Neural cell (in vitro differentiated cells): ENCODE measurements around the gene ALMS1. TPM values are rescaled to one million over a fixed set of nuclear protein-coding genes. Genes with fewer than 3 reads are reported as not detected.

Source experiments
- H2AFZ ChIP-seq: fragments of 200-600, 300-800 bp; sonication (generic), shearing (Covaris generic); 2 replicates; pipeline ENCODE4 v1.6.0; 2014; ENCODE audit warnings: low read depth, mild to moderate bottlenecking, antibody characterized with exemption, low read length, moderate library complexity
- H3F3A ChIP-seq: fragments of 200-600 bp; shearing (Covaris generic); 2 replicates; pipeline ENCODE4 v1.6.1; 2016; ENCODE audit warnings: mild to moderate bottlenecking, moderate library complexity, mixed read lengths, antibody characterized with exemption, low read length; ENCODE audit not compliant: insufficient read depth, poor library complexity, severe bottlenecking
- H3K27ac ChIP-seq: fragments of 200-600, 300-800 bp; sonication (generic), shearing (Covaris generic); 2 replicates; pipeline ENCODE4 v1.5.1; 2014; ENCODE audit warnings: mild to moderate bottlenecking, low read length, moderate library complexity
- H3K27me3 ChIP-seq: fragments of 300-800, 200-600 bp; sonication (generic), shearing (Covaris generic); 2 replicates; pipeline ENCODE4 v1.6.0; 2014; ENCODE audit warnings: mild to moderate bottlenecking, low read depth, low read length, moderate library complexity; ENCODE audit not compliant: insufficient read depth
- H3K36me3 ChIP-seq: fragments of 300-800, 200-600 bp; sonication (generic), shearing (Covaris generic); 2 replicates; pipeline ENCODE4 v1.5.1; 2014; ENCODE audit warnings: mild to moderate bottlenecking, antibody characterized with exemption, low read length, moderate library complexity; ENCODE audit not compliant: insufficient read depth
- H3K4me2 ChIP-seq: fragments of 300-800, 200-600 bp; sonication (generic), shearing (Covaris generic); 2 replicates; pipeline ENCODE4 v1.6.0; 2014; ENCODE audit warnings: mild to moderate bottlenecking, low read length
- H3K4me3 ChIP-seq: fragments of 300-800, 200-600 bp; sonication (generic), shearing (Covaris generic); 2 replicates; pipeline ENCODE4 v1.5.1; 2014; ENCODE audit warnings: mild to moderate bottlenecking, low read length, moderate library complexity
- H3K79me2 ChIP-seq: fragments of 200-600 bp; shearing (Covaris generic); replicated peaks from 2 replicates; pipeline ENCODE4 v1.6.0; 2014; ENCODE audit warnings: mild to moderate bottlenecking, low read length, moderate library complexity; ENCODE audit not compliant: insufficient read depth
- H3K9ac ChIP-seq: fragments of 300-800, 200-600 bp; sonication (generic), shearing (Covaris generic); 2 replicates; pipeline ENCODE4 v1.6.1; 2016; ENCODE audit warnings: mild to moderate bottlenecking, low read length, mixed read lengths
- H3K9me2 ChIP-seq: fragments of 200-600 bp; shearing (Covaris generic); 2 replicates; pipeline ENCODE4 v1.6.1; 2016; ENCODE audit warnings: mild to moderate bottlenecking, low read length, mixed read lengths; ENCODE audit not compliant: insufficient read depth
- H3K9me3 ChIP-seq: fragments of 200-600, 300-800 bp; sonication (generic), shearing (Covaris generic); 2 replicates; pipeline ENCODE4 v1.6.1; 2016; ENCODE audit warnings: mild to moderate bottlenecking, mixed run types, low read length, moderate library complexity, mixed read lengths
- H4K20me1 ChIP-seq: fragments of 200-600 bp; shearing (Covaris generic); 2 replicates; pipeline ENCODE4 v1.6.1; 2016; ENCODE audit warnings: mild to moderate bottlenecking, mixed run types; ENCODE audit not compliant: insufficient read depth
- EP300 ChIP-seq: fragments of 450-650 bp; conservative IDR thresholded peaks from 2 replicates; pipeline ENCODE4 v1.6.1; 2014; ENCODE audit warnings: antibody characterized with exemption, mild to moderate bottlenecking, moderate library complexity; ENCODE audit not compliant: poor library complexity, severe bottlenecking
- EZH2 ChIP-seq: fragments of 200-600, 300-800 bp; shearing (Covaris generic), sonication (generic); IDR thresholded peaks from 2 replicates; pipeline ENCODE4 v1.6.1; 2014; ENCODE audit warnings: antibody characterized with exemption, low read length, borderline replicate concordance, mild to moderate bottlenecking; ENCODE audit not compliant: insufficient read depth, poor library complexity, severe bottlenecking
- MXI1 ChIP-seq: fragments of 450-650 bp; conservative IDR thresholded peaks from 2 replicates; pipeline ENCODE4 v1.6.1; 2014; ENCODE audit warnings: antibody characterized with exemption, mild to moderate bottlenecking; ENCODE audit not compliant: poor library complexity, severe bottlenecking
- POLR2AphosphoS5 ChIP-seq: IDR thresholded peaks from 2 replicates; pipeline ENCODE4 v1.6.1; 2012
- RAD21 ChIP-seq: fragments of 450-650 bp; conservative IDR thresholded peaks from 2 replicates; pipeline ENCODE4 v1.6.1; 2014; ENCODE audit warnings: antibody characterized with exemption, mild to moderate bottlenecking, moderate library complexity
- SMC3 ChIP-seq: fragments of 450-650 bp; conservative IDR thresholded peaks from 2 replicates; pipeline ENCODE4 v1.6.1; 2014; ENCODE audit warnings: antibody characterized with exemption, mild to moderate bottlenecking, moderate library complexity; ENCODE audit not compliant: poor library complexity
- TAF1 ChIP-seq: IDR thresholded peaks from 2 replicates; pipeline ENCODE4 v1.6.1; 2012; ENCODE audit warnings: low read depth
- polyA plus RNA-seq: library from polyadenylated mRNA; depleted of rRNA; stranded (reverse); fragments of >200 nt; gene quantifications from 2 replicates; pipeline ENCODE4 v1.2.3, GENCODE V29; 2014
- TF ChIP-seq, protein P1 (sequence below): IDR thresholded peaks from 2 replicates; pipeline ENCODE4 v1.6.1; 2012; ENCODE audit warnings: borderline replicate concordance
- TF ChIP-seq, protein P2 (sequence below): fragments of 450-650 bp; IDR thresholded peaks from 2 replicates; pipeline ENCODE4 v1.5.1; 2014; ENCODE audit warnings: antibody characterized with exemption, mild to moderate bottlenecking, moderate library complexity; ENCODE audit not compliant: poor library complexity, severe bottlenecking

The ALMS1 gene
- polyA plus RNA-seq, 1 donor from 2014 or later: 12.2 TPM

DNA sequence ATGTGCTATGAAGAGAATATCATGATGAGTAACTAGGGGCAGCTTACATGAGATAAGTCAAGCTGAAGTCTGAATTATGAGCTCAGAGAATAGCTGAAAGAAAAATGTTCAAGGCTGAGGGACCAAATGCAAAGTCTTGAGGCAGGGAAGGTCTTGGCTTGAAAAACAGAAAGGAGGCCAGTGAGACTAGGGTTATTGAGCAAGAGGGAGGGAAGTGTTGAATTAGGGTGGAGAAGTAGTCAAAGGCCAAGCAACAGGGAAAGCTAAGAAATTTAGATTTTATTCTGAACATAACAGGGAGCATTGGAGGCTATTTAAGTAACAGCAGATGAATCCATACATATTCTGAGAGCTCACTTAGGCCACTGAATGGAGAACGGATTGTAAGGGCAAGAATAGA, 11.4 kb upstream of the ALMS1 start:
- Histone ChIP-seq H3K9ac (no peak overlapping the region), H3F3A (no peaks in the 10 kb centered on the region), H4K20me1 (no peaks in the 10 kb centered on the region), H3K4me2 (no peak overlapping the region), H3K27ac (no peak overlapping the region), H2AFZ (no peak overlapping the region), H3K9me3 (no peaks in the 10 kb centered on the region), H3K4me3 (no peak overlapping the region), H3K79me2 (no peaks in the 10 kb centered on the region), H3K36me3 (no peaks in the 10 kb centered on the region), H3K9me2 (no peaks in the 10 kb centered on the region), H3K27me3 (peaks cover 11% of the 10 kb centered on the region)
- no peak for TF ChIP-seq POLR2AphosphoS5
- no peak for TF ChIP-seq SMC3
- TF ChIP-seq, protein P1, sequence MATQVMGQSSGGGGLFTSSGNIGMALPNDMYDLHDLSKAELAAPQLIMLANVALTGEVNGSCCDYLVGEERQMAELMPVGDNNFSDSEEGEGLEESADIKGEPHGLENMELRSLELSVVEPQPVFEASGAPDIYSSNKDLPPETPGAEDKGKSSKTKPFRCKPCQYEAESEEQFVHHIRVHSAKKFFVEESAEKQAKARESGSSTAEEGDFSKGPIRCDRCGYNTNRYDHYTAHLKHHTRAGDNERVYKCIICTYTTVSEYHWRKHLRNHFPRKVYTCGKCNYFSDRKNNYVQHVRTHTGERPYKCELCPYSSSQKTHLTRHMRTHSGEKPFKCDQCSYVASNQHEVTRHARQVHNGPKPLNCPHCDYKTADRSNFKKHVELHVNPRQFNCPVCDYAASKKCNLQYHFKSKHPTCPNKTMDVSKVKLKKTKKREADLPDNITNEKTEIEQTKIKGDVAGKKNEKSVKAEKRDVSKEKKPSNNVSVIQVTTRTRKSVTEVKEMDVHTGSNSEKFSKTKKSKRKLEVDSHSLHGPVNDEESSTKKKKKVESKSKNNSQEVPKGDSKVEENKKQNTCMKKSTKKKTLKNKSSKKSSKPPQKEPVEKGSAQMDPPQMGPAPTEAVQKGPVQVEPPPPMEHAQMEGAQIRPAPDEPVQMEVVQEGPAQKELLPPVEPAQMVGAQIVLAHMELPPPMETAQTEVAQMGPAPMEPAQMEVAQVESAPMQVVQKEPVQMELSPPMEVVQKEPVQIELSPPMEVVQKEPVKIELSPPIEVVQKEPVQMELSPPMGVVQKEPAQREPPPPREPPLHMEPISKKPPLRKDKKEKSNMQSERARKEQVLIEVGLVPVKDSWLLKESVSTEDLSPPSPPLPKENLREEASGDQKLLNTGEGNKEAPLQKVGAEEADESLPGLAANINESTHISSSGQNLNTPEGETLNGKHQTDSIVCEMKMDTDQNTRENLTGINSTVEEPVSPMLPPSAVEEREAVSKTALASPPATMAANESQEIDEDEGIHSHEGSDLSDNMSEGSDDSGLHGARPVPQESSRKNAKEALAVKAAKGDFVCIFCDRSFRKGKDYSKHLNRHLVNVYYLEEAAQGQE: no peak
- TF ChIP-seq MXI1: no peak
- TF ChIP-seq EZH2: no peak
- no peak for TF ChIP-seq EP300
- TF ChIP-seq, protein P2, sequence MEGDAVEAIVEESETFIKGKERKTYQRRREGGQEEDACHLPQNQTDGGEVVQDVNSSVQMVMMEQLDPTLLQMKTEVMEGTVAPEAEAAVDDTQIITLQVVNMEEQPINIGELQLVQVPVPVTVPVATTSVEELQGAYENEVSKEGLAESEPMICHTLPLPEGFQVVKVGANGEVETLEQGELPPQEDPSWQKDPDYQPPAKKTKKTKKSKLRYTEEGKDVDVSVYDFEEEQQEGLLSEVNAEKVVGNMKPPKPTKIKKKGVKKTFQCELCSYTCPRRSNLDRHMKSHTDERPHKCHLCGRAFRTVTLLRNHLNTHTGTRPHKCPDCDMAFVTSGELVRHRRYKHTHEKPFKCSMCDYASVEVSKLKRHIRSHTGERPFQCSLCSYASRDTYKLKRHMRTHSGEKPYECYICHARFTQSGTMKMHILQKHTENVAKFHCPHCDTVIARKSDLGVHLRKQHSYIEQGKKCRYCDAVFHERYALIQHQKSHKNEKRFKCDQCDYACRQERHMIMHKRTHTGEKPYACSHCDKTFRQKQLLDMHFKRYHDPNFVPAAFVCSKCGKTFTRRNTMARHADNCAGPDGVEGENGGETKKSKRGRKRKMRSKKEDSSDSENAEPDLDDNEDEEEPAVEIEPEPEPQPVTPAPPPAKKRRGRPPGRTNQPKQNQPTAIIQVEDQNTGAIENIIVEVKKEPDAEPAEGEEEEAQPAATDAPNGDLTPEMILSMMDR: no peak
- no peak for TF ChIP-seq RAD21
- no peak for TF ChIP-seq TAF1

DNA sequence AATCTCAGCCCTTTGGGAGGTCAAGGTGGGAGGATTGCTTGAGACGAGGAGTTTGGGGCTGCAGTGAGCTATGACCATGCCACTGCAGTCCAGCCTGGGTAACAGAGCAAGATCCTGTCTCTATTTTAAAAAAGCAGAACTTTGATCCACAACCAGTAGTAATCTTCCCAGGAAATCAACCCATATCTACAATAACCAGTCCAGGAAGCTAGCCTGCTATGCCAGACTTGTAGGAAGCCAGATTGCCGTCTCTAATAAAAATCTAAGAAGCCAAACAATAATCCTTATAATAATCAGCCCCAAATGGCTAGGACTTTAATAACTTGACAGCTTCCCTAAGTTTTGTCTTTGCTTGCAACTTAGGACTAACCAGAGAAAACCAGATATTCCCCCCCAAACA, 9.0 kb upstream of the ALMS1 start:
- Histone ChIP-seq H2AFZ (no peak overlapping the region), H3K36me3 (no peaks in the 10 kb centered on the region), H3K9me2 (no peaks in the 10 kb centered on the region), H4K20me1 (no peaks in the 10 kb centered on the region), H3K27ac (no peak overlapping the region), H3F3A (no peaks in the 10 kb centered on the region), H3K4me3 (no peak overlapping the region), H3K4me2 (no peak overlapping the region), H3K27me3 (peaks cover 6% of the 10 kb centered on the region), H3K9ac (no peak overlapping the region), H3K9me3 (no peaks in the 10 kb centered on the region), H3K79me2 (no peaks in the 10 kb centered on the region)
- TF ChIP-seq EP300 (no peak), MXI1 (no peak), EZH2 (no peak), POLR2AphosphoS5 (no peak), TAF1 (no peak), RAD21 (no peak), SMC3 (no peak)
- TF ChIP-seq, protein P1: no peak
- TF ChIP-seq, protein P2: no peak
